ENCODE data around the gene SEC14L2.
"Not testable (repeated sequence)": the region's sequence is repeated elsewhere in the genome, so short reads cannot be mapped to it uniquely, and the experiment has no call there.

The SEC14L2 gene

DNA sequence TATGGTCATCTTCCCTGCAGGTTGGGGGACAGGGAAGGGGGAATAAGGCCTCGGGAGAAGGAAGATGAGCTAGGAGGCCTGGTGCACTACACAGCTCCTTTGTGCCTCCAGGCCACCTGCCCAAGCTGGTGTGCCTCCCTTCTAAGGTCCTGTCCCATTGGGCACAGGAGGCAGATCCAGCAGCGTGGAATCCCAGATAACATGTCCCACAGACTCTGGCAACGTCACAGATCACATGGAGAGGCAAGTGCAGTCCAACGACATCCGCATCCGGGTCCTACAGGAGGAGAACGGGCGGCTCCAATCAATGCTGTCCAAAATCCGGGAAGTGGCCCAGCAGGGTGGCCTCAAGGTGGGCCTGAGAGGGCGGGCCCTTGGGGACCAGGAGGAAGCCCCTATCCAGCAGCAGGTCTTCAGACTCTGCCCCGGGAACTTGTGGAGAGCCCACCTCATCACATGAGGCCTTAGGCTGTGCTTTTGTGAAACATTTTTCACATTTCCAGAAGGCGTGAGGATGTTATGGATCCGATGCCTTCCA, 21.4 kb upstream of the SEC14L2 start:
- no peak for DNase-seq (ENCODE audit: low read depth)

- no peak for DNase-seq (ENCODE audit: low read depth)
These were observed 16.8 kb upstream of the SEC14L2 start for GRCh38 chr22:30380011-30380410.

DNA sequence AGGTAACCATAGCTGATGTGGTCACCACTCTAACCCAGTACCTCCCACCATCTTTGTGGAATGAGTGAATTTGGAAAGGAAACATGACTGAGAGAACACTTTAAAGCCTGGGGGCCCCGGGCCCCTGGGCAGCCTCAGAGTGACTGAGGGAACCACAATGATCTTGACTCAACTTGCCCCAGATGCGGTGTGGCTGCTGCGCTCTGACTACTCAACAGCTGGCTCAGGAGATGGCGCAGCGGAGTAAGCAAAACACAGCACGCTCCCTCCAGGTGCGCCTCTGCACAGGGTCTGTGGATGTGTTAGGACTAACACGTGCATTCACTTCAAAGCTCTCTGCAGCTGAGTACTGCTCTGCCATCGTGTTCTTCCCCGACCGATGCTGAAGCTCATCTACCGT, 15.6 kb upstream of the SEC14L2 start:
- no peak for DNase-seq (ENCODE audit: low read depth)

DNA sequence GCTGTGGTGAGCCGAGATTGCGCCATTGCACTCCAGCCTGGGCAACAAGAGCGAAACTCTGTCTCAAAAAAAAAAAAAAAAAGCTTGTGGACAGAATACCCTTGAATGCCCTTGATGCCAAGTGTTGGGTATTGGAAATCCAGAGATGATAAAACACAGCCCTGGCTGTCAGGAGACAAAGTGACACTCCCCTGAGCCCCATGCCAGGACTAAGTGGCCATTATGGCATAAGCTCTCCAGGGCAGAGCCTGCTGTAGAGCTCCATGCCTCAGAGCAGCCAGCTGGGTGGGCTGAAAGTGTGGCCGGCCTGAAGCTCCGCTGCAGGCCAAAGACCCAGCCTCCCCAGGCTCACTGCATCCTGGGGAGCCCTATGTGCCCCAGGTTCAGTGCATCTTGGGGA, 14.5 kb upstream of the SEC14L2 start:
- DNase-seq (ENCODE audit: low read depth): no peak

- DNase-seq (ENCODE audit: low read depth): no peak
These were observed 13.8 kb upstream of the SEC14L2 start for GRCh38 chr22:30383061-30383460.

DNA sequence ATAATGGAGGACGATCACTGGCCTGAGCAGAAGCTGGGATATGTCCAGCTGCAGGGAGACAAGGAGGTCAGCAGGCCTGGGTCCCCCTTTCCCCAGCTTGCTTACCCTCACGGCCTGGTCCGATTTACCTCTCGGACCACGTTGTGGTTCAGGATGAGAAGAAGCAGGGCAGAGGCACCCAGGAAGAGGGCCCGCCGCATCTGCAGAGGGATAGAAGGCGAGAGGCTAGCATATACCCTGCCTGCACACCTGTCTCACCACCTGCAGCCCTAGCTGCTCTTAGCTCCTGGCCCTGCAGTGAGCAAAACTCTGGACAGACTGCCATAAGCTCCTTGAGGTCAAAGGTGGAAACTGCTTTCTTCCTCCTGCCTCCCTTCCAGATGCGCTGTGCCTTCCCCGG, 10.9 kb upstream of the SEC14L2 start:
- DNase-seq (ENCODE audit: low read depth): no peak

DNA sequence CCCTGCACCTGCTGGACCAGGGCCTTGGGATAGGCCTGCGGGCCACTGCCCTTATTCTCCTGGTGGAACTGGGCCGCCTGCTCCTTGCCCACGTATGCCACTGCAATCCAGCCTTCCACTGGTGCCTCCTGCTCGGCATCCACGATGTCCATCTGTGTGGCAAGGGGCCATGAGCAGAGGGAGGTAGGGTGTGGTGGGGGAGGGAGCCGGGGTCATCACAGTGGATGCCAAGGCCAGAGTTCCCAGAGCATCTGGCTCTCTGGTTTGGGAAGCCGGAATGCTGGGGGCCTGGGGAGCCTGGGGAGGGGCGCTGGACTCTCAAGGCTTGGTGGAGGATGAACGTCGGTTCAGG, 10.2 kb upstream of the SEC14L2 start:
- no peak for DNase-seq (ENCODE audit: low read depth)

GRCh38 chr22:30386960-30387827, 9.6 kb upstream of the SEC14L2 start, which contains the start of gene RNF215:
Gene RNF215, minus strand, starts transcription at chr22:30387411. Its CDS starts 98 bp downstream, at chr22:30387313.
- peak; percentile 66 for DNase-seq (ENCODE audit: low read depth)

DNA sequence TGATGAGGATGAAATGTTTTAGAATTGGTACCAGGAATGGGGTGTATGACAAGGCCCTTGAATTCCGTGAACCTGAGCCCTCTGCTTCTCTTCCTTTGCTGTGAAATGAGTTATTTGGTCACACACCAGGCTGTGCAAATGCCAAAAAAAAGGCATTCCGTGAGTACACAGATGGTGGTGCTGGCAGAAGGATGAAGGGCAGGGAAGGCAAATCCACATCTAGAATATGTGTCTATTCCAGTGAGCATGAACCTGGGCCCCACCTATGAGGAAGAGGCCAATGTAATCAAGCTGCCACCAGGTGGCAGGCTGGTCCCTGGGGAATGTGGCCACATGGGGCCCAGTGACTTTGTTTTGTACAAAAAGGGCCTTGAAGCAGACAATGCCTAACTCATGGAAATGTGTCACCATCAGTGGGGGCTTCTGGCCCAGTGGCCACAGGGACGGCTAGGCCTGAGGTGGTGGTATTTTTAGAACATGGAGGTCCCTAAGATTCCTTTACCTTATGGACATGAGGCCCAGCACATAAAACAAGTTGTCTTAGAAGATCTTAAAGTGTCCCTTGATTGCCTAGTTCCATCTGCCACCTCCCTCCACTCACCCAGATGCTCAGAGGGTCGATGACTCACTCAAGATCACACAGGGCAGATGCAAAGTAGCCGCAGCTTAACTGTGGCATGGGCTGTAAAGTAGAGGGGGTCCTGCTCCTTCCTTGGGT, 5.7 kb upstream of the SEC14L2 start:
- peak; percentile 65 for DNase-seq (ENCODE audit: low read depth)

DNA sequence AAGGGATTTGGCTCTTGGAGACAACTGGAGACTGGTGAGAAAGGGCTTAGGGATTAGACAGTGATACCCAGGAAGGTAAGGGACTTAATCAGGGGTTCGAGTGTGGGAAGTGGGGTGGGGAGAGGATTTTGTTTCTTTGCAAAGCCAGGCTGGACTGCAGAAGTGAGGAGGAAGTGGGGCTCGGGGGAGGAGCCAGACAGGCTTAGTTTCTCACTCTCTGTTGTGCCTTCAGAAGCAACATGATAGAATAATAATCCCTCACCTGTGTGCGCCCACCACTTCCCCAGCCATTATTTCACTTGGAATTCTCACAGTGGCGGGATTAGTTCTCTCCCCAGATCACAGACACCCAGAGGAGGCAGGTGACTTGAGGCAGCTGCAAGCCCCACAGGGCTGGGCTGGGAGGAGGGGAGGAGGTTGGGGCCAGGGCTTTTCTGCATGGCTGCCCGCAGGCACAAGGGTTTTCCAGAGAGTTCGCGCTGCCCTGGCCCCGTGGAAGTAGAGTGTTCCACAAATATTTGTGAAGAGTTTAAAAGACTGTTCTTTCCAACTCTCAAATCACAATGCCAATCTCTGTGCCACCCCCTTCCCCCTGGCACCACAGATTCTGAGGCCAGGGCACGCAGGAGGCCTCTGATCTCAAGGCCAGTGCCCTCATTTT, 4.0 kb upstream of the SEC14L2 start:
- no peak for DNase-seq (ENCODE audit: low read depth)

- no peak for DNase-seq (ENCODE audit: low read depth)
These were observed 3.5 kb upstream of the SEC14L2 start for GRCh38 chr22:30393322-30393680.

DNA sequence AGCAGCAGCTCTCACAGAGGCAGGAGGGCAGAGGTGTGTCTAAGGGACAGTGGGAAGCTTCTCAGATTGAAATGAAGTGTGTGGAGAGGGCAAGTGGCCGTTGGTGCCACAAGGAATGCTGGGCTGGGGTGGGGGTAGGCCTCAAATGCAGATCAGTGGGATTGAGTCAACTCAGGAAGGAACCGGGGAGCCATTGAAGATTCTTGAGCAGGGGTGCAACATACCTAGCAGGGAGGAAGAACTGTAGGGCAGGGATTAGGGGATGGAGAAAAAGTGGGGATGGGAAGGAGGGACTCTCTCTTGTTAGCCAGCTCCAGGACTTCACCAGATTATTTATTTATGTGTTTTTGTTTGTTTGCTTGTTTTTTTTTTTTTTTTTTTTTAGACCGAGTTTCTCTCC, 2.9 kb upstream of the SEC14L2 start:
- no peak for DNase-seq (ENCODE audit: low read depth)

- no peak for DNase-seq (ENCODE audit: low read depth)
These were observed 1.1 kb downstream of the SEC14L2 start for GRCh38 chr22:30397656-30398635.

- no peak for DNase-seq (ENCODE audit: low read depth)
These were observed 2.2 kb downstream of the SEC14L2 start for GRCh38 chr22:30398685-30399680.

DNA sequence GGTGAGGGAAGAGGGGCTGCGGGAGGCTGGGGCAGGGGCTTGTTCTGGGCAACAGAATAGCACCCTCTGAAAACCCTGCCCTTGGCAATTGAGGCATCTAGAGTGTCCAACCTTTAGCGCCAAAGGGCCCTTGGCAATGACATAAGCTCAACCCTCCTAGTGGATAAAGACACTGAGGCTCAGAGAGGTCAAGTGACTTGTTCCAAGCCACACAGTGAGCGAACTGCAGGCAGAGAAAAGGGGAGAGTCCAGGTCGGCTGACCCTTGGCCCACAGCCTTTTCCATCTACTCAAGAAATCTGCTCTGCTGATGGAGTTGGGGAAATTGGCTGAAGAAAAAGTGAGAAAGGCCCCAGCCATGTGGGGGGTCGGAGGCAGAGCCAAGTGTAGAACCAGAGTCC, 2.9 kb downstream of the SEC14L2 start:
- no peak for DNase-seq (ENCODE audit: low read depth)

DNA sequence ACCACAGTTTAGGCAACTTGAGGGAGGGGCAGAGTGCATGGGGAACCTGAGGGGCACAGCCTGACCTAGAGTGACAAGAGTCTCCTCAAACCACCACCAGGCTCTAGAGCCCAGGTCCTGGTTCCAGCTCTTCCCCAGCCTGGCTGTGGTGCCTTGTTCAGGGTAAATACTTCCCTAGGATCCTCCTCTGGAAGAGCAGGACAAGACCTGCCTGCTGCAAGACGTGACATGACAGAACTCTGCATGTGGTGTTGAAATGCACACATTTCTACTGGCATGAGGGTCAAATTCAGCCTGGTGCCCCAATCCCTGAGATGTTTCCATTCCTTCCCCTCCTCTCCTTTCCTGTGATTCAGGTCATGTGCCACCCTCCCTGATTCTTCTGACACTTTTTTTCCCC, 3.3 kb downstream of the SEC14L2 start:
- DNase-seq (ENCODE audit: low read depth): no peak

DNA sequence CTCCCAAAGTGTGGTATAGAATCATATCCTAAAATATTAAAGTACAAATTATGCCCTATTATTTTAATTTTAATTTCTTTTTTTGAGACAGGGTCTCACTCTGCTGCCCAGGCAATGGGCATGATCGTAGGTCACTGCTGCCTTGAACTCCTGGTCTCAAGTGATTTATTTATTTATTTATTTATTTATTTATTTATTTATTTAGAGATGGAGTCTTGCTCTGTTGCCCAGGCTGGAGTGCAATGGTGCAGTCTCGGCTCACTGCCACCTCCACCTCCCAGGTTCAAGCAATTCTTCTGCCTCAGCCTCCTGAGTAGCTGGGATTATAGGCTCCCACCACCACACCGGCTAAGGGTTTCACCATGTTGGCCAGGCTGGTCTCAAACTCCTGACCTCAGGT, 4.2 kb downstream of the SEC14L2 start:
- DNase-seq (ENCODE audit: low read depth): not testable (repeated sequence)

- no peak for DNase-seq (ENCODE audit: low read depth)
These were observed 5.4 kb downstream of the SEC14L2 start for GRCh38 chr22:30402028-30402765.

DNA sequence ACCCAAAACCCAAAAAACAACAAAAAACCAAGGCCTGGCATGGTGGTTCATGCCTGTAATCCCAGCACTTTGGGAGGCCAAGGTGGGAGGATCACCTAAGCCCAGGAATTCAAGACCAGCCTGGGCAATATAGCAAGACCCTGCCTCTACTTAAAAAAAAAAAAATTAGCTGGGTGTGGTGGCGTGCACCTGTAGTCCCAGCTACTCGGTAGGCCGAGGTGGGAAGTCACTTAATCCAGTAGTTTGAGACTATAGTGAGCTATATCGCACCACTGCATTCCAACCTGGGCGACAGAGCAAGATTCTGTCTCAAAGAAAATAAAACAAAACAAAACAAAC, 5.9 kb downstream of the SEC14L2 start:
- DNase-seq (ENCODE audit: low read depth): not testable (repeated sequence)

DNA sequence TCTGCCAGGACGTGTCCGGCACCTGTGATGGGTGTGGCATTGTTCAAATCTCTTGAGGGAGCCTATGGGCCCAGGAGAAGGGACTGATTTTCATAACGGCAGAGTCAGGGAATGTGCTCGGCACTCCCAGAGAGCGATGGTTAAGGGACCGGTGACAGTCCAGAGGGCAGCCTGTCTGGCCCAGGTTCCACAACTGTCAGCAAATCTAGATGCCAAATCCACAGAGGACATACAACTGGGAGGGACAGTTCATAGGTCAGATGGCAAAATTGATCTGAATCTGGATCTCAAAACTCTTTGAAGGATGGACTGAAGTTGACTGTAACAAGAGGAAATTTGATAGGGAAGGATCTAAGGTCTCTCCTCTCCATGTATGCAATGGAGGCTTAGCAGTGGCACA, 7.5 kb downstream of the SEC14L2 start:
- no peak for DNase-seq (ENCODE audit: low read depth)
